Caco-2 (cell line): ENCODE data around the gene PHKB. TPM values are rescaled to one million over a fixed set of nuclear protein-coding genes. Genes with fewer than 3 reads are reported as not detected.

Source experiments
- BruUV-seq: library from RNA; stranded (reverse); fragments of 400-500 nt; replicated peaks from 2 replicates; lab custom pipeline; 2021; lab: Mats Ljungman, UMichigan
- CTCF ChIA-PET: fragments of 300-600 bp; sonication (Branson Sonifier 250); formaldehyde crosslinking; loops from one replicate; lab custom pipeline; 2022; ENCODE audit warnings: antibody characterized with exemption; lab: Charles Lee
- POLR2A ChIA-PET: fragments of 300-600 bp; sonication (Branson Sonifier 250); formaldehyde crosslinking; loops from one replicate; lab custom pipeline; 2022; ENCODE audit warnings: antibody characterized with exemption; lab: Charles Lee
- DNase-seq, 2 experiments: peaks; one replicate each; pipeline versions ENCODE4 v3.0.0 to v3.0.0-alpha.2; 2020 to 2022
- H3K27me3 ChIP-seq: replicated peaks from 2 replicates; pipeline ENCODE4 v1.6.0; 2011; ENCODE audit warnings: low read length; ENCODE audit not compliant: control insufficient read depth, insufficient read depth
- H3K36me3 ChIP-seq: 2 replicates; pipeline ENCODE4 v1.5.1; 2011; ENCODE audit warnings: low read length; ENCODE audit not compliant: control insufficient read depth, insufficient read depth
- H3K4me1 ChIP-seq: fragments of 250-450 bp; sonication (Bioruptor Pico); 2 replicates; pipeline ENCODE4 v1.5.1; 2020; ENCODE audit warnings: mild to moderate bottlenecking
- H3K4me3 ChIP-seq: 2 replicates; pipeline ENCODE4 v1.5.1; 2011; ENCODE audit warnings: low read depth, mild to moderate bottlenecking, control low read depth, low read length
- H3K9me3 ChIP-seq: fragments of 250-450 bp; sonication (Bioruptor Pico); 2 replicates; pipeline ENCODE4 v1.5.1; 2020; ENCODE audit warnings: mild to moderate bottlenecking, moderate library complexity
- H3K27ac Mint-ChIP-seq: one replicate; pipeline ENCODE4 v1.8.0; 2022; ENCODE audit warnings: mixed read lengths; ENCODE audit not compliant: unreplicated experiment
- H3K27me3 Mint-ChIP-seq: one replicate; pipeline ENCODE4 v1.8.0; 2022; ENCODE audit warnings: mixed read lengths; ENCODE audit not compliant: insufficient read depth, unreplicated experiment
- H3K36me3 Mint-ChIP-seq: one replicate; pipeline ENCODE4 v1.8.0; 2022; ENCODE audit warnings: mild to moderate bottlenecking, mixed read lengths; ENCODE audit not compliant: insufficient read depth, unreplicated experiment
- H3K4me1 Mint-ChIP-seq: one replicate; pipeline ENCODE4 v1.8.0; 2022; ENCODE audit warnings: low read depth, mixed read lengths; ENCODE audit not compliant: unreplicated experiment
- H3K4me3 Mint-ChIP-seq: one replicate; pipeline ENCODE4 v1.8.0; 2022; ENCODE audit warnings: mild to moderate bottlenecking, moderate library complexity, mixed read lengths; ENCODE audit not compliant: unreplicated experiment
- H3K9me3 Mint-ChIP-seq: one replicate; pipeline ENCODE4 v1.8.0; 2022; ENCODE audit warnings: mixed read lengths; ENCODE audit not compliant: unreplicated experiment
- intact Hi-C: fragments of 100-400 bp; cut with micrococcal nuclease; formaldehyde crosslinking; loops from one replicate; pipeline ENCODE4 v1.10.0; 2022; ENCODE audit not compliant: unreplicated experiment
- total RNA-seq: library from RNA; stranded (reverse); gene quantifications from 2 replicates; pipeline ENCODE4 v1.2.3, GENCODE V29; 2022
- TF ChIP-seq, protein P1 (sequence below), 2 experiments: fragments of 200-600 bp in 1 of 2; IDR thresholded peaks; 1 replicate in 1 of 2; 2 replicates in 1 of 2; pipeline versions ENCODE4 v1.5.1 to v1.8.0; 2011 to 2022; ENCODE audit warnings: antibody characterized with exemption in 1 of 2, control low read depth in 1 of 2, inconsistent platforms in 1 of 2, low read depth in 1 of 2, low read length in 1 of 2, mild to moderate bottlenecking in 1 of 2, moderate library complexity in 1 of 2; ENCODE audit not compliant: insufficient read depth in 1 of 2, severe bottlenecking in 1 of 2, unreplicated experiment in 1 of 2

PHKB gene
- total RNA-seq, 1 experiment from 2014 or later = 74.2 TPM

GRCh38 chr16:47449788-47450187, 11.3 kb upstream of the PHKB start:
- CTCF ChIA-PET = no interaction called here
- Mint-ChIP-seq H3K9me3 (no peaks in the 10 kb centered on the region), H3K27me3 (no peaks in the 10 kb centered on the region), H3K27ac (no peak overlapping the region), H3K4me3 (no peak overlapping the region), H3K36me3 (no peaks in the 10 kb centered on the region), H3K4me1 (peaks cover 14% of the 10 kb centered on the region)
- no peaks in the 10 kb centered on the region for H3K27me3 ChIP-seq
- no peak for DNase-seq
- no peaks in the 10 kb centered on the region for H3K9me3 ChIP-seq
- intact Hi-C loops = no loop called here
- TF ChIP-seq, protein P1, sequence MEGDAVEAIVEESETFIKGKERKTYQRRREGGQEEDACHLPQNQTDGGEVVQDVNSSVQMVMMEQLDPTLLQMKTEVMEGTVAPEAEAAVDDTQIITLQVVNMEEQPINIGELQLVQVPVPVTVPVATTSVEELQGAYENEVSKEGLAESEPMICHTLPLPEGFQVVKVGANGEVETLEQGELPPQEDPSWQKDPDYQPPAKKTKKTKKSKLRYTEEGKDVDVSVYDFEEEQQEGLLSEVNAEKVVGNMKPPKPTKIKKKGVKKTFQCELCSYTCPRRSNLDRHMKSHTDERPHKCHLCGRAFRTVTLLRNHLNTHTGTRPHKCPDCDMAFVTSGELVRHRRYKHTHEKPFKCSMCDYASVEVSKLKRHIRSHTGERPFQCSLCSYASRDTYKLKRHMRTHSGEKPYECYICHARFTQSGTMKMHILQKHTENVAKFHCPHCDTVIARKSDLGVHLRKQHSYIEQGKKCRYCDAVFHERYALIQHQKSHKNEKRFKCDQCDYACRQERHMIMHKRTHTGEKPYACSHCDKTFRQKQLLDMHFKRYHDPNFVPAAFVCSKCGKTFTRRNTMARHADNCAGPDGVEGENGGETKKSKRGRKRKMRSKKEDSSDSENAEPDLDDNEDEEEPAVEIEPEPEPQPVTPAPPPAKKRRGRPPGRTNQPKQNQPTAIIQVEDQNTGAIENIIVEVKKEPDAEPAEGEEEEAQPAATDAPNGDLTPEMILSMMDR (IDR thresholded peaks at IDR 0.05; ENCODE audit: insufficient read depth in 1 of 2, low read depth in 1 of 2, low read length in 1 of 2, severe bottlenecking in 1 of 2, unreplicated experiment in 1 of 2) = no peak
- no peaks in the 10 kb centered on the region; the same call in none of the 2 replicates for H3K36me3 ChIP-seq
- H3K4me3 ChIP-seq = no peak overlapping the region
- BruUV-seq = no TSS peak
- POLR2A ChIA-PET = no interaction called here
- peaks cover 31% of the 10 kb centered on the region for H3K4me1 ChIP-seq

- H3K9me3 Mint-ChIP-seq = no peaks in the 10 kb centered on the region
- H3K27ac Mint-ChIP-seq = no peak overlapping the region
- ChIA-PET POLR2A (no interaction called here), CTCF (no interaction called here)
- BruUV-seq = no TSS peak
- peaks cover 14% of the 10 kb centered on the region for H3K4me1 Mint-ChIP-seq
- no peaks in the 10 kb centered on the region for H3K27me3 Mint-ChIP-seq
- peaks cover 48% of the 10 kb centered on the region for H3K36me3 Mint-ChIP-seq
- peaks cover 13% of the 10 kb centered on the region; the same call in 1 of the 2 replicates for H3K4me1 ChIP-seq
- H3K4me3 Mint-ChIP-seq = no peak overlapping the region
- H3K9me3 ChIP-seq = no peaks in the 10 kb centered on the region
- H3K27me3 ChIP-seq = no peaks in the 10 kb centered on the region
- no peak overlapping the region for H3K4me3 ChIP-seq
- TF ChIP-seq, protein P1 (IDR thresholded peaks at IDR 0.05; ENCODE audit: insufficient read depth in 1 of 2, low read depth in 1 of 2, low read length in 1 of 2, severe bottlenecking in 1 of 2, unreplicated experiment in 1 of 2) = no peak
- H3K36me3 ChIP-seq = no peaks in the 10 kb centered on the region
- DNase-seq = no peak
- intact Hi-C loops = no loop called here
These were observed 2.8 kb upstream of the PHKB start for GRCh38 chr16:47458331-47458730.

- no TSS peak for BruUV-seq
- Mint-ChIP-seq H3K4me3 (peak overlapping the region; percentile 97), H3K9me3 (no peaks in the 10 kb centered on the region), H3K27ac (peak overlapping the region; percentile 99), H3K4me1 (peaks cover 14% of the 10 kb centered on the region), H3K36me3 (peaks cover 48% of the 10 kb centered on the region), H3K27me3 (no peaks in the 10 kb centered on the region)
- Histone ChIP-seq H3K27me3 (no peaks in the 10 kb centered on the region), H3K4me1 (peaks cover 13% of the 10 kb centered on the region; the same call in 1 of the 2 replicates), H3K4me3 (peak overlapping the region; percentile 79), H3K36me3 (no peaks in the 10 kb centered on the region), H3K9me3 (no peaks in the 10 kb centered on the region)
- POLR2A ChIA-PET = no interaction called here
- intact Hi-C loops = loop anchor here (2.0 kb wide), 1 partner anchor 317 kb away; the partner anchor contains the start of gene NETO2
- no peak for DNase-seq
- TF ChIP-seq, protein P1 (IDR thresholded peaks at IDR 0.05; ENCODE audit: insufficient read depth in 1 of 2, low read depth in 1 of 2, low read length in 1 of 2, severe bottlenecking in 1 of 2, unreplicated experiment in 1 of 2) = no peak
- CTCF ChIA-PET = no interaction called here
These were observed 1.5 kb upstream of the PHKB start for GRCh38 chr16:47459603-47460002.
